BE2C (cell line): ENCODE data around the gene ULK4.
"Not testable (repeated sequence)": the region's sequence is repeated elsewhere in the genome, so short reads cannot be mapped to it uniquely, and the experiment has no call there.

Experiments
- DNase-seq: peaks from one replicate; pipeline ENCODE4 v3.0.0-alpha.2; 2020
- H3K27me3 ChIP-seq: fragments of 250-450 bp; sonication (Bioruptor Pico); 2 replicates; pipeline ENCODE4 v1.5.1; 2020; ENCODE audit warnings: mild to moderate bottlenecking
- H3K36me3 ChIP-seq: fragments of 250-450 bp; sonication (Bioruptor Pico); 2 replicates; pipeline ENCODE4 v1.5.1; 2020; ENCODE audit warnings: mild to moderate bottlenecking
- H3K4me1 ChIP-seq: fragments of 250-450 bp; sonication (Bioruptor Pico); 2 replicates; pipeline ENCODE4 v1.5.1; 2020
- H3K4me3 ChIP-seq: 2 replicates; pipeline ENCODE4 v1.5.1; 2011; ENCODE audit warnings: low read depth, low read length
- H3K9me3 ChIP-seq: fragments of 250-450 bp; sonication (Bioruptor Pico); 2 replicates; pipeline ENCODE4 v1.5.1; 2020
- TF ChIP-seq, protein P1 (sequence below): IDR thresholded peaks from 2 replicates; pipeline ENCODE4 v1.5.1; 2012; ENCODE audit warnings: mild to moderate bottlenecking, low read depth, low read length

Gene ULK4

DNA sequence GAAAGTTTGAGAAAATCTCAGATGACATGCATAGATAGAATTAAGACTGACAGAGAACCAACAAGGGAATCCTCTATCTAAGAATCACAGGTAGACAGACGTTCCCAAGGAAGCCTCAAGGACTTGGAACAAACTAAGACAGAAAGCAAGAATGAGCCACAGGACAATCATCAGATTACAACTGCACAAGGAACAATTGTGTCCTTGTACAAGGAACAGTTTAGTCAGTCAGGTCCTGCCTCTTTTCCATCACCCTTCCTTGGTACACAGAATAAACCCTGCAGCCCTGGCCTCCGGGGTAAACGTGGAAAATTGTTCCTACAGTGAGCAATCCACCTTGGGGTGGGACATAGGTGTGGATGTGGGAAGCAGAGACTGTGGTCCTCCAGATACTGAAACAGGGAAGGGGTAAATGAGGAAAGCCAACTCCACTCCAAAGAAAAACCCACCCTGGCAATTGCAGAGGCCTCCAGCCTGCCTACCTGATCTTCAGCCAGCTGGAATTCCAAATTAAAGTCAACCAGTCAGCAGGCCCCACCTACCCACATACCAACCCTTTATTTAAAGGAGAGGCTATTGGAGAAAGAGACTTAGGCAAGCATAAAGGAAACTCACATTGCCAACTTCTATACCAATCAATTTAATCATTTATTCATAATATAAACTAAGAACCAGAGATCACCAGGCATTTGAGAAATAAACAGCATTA, 73.4 kb downstream of the ULK4 start:
- Histone ChIP-seq H3K9me3 (no peaks in the 10 kb centered on the region), H3K4me1 (no peaks in the 10 kb centered on the region), H3K4me3 (no peak overlapping the region), H3K36me3 (no peaks in the 10 kb centered on the region), H3K27me3 (no peaks in the 10 kb centered on the region)
- DNase-seq, result no peak
- TF ChIP-seq, protein P1, sequence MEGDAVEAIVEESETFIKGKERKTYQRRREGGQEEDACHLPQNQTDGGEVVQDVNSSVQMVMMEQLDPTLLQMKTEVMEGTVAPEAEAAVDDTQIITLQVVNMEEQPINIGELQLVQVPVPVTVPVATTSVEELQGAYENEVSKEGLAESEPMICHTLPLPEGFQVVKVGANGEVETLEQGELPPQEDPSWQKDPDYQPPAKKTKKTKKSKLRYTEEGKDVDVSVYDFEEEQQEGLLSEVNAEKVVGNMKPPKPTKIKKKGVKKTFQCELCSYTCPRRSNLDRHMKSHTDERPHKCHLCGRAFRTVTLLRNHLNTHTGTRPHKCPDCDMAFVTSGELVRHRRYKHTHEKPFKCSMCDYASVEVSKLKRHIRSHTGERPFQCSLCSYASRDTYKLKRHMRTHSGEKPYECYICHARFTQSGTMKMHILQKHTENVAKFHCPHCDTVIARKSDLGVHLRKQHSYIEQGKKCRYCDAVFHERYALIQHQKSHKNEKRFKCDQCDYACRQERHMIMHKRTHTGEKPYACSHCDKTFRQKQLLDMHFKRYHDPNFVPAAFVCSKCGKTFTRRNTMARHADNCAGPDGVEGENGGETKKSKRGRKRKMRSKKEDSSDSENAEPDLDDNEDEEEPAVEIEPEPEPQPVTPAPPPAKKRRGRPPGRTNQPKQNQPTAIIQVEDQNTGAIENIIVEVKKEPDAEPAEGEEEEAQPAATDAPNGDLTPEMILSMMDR, result no peak

DNA sequence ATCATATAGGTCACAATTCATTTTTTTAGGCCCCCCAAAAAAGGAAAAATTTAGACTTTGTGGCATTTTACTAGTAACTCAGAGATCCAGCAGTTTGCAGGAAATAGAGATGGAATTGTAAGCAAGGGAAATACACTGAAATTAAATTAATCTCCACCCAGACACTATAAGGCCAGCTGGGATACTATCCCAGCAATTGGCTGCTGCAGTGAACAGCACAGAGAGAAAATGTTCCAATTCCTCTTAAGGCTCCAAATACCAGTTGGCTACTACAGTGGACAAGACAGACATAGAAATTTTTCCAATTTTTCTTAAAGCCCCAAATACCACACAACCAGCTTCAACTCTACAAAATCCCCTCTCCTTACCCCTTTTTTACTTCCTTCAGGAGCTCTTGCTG, 78.9 kb downstream of the ULK4 start:
- H3K4me3 ChIP-seq, result no peak overlapping the region
- H3K27me3 ChIP-seq, result no peaks in the 10 kb centered on the region
- H3K4me1 ChIP-seq, result no peaks in the 10 kb centered on the region
- no peaks in the 10 kb centered on the region for H3K36me3 ChIP-seq
- TF ChIP-seq, protein P1, result no peak
- no peaks in the 10 kb centered on the region for H3K9me3 ChIP-seq
- DNase-seq, result no peak

DNA sequence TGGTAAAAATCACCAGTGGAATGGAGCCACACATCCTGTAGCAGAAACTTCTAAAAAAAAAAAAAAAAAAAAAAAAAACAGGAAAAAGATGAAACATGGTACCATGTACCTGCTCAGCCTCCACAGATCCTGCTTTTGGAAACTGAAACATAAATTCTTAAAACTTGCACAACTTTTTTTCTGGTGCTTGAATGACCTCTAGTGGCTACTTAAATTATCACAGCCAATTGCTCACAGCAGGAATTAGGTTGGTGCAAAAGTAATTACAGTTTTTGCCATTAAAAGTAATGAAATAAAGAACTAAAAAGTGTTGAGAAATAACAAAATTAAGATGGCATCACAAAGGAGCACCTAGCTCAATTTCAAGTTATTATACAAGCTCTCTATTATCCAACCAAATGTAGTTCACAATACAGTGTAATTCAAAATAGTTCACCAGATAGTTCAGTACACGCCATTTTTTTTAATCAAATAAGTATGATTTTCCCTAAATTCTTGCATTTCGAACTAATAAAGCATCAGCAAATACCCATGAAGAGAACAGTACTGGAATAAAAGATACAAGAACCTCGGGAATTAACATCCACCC, 80.6 kb downstream of the ULK4 start:
- DNase-seq, result no peak
- Histone ChIP-seq H3K4me3 (no peak overlapping the region), H3K4me1 (no peaks in the 10 kb centered on the region), H3K27me3 (no peaks in the 10 kb centered on the region), H3K36me3 (no peaks in the 10 kb centered on the region), H3K9me3 (no peaks in the 10 kb centered on the region)
- TF ChIP-seq, protein P1, result peak; percentile 49

DNA sequence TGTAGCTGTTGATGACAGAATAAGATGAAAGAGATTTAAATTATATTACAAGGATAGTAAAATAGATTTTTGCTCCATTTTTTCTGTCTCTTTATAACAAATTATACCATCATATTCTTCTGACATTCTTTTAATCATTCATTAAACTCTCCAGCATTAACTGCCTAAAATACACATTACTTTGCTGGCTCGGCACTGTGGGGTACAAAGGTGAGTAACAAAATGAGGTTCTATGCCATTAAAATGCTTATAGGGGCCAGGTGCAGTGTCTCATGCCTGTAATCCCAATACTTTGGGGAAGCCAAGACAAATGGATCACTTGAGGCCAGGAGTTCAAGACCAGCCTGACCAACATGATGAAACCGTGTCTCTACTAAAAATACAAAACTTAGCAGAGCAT, 81.5 kb downstream of the ULK4 start:
- Histone ChIP-seq H3K4me1 (no peaks in the 10 kb centered on the region), H3K9me3 (no peaks in the 10 kb centered on the region), H3K4me3 (no peak overlapping the region), H3K36me3 (no peaks in the 10 kb centered on the region), H3K27me3 (no peaks in the 10 kb centered on the region)
- TF ChIP-seq, protein P1, result no peak
- DNase-seq, result no peak

DNA sequence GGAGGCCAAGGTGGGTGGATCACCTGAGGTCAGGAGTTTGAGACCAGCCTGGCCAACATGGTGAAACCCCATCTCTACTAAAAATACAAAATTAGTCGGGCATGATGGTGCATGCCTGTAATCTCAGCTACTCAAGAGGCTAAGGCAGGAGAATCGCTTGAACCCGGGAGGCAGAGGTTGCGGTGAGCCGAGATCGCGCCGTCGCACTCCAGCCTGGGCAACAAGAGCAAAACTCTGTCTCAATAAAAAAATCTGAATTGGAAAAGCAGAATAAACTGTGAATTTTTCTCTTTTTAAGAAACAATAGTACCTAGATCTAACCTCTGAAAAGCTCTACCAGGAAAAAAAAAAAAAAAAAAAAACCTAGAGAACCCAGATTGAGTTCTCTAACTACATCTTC, 84.2 kb downstream of the ULK4 start:
- not testable (repeated sequence) for H3K36me3 ChIP-seq, H3K27me3 ChIP-seq, H3K4me3 ChIP-seq, DNase-seq, H3K9me3 ChIP-seq, H3K4me1 ChIP-seq

DNA sequence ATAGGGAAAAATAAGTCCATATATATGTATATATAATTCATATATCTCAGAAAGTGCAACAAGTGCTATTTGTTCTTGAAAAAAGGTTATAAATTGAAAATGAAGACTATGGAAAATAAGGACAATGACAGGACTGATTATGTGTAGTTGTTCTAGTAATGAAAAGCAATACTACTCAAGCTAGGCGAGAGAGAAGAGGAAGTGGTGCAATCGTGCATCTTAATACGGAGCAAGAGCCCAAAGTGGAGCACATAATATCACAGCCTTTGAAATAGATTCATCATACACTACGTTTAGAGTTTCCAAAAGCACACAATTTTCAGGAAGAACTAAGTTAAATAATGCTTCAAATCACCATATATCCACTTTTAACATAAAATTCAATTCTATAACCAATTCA, 87.9 kb downstream of the ULK4 start:
- no peak for DNase-seq
- no peaks in the 10 kb centered on the region for H3K36me3 ChIP-seq
- H3K27me3 ChIP-seq, result no peaks in the 10 kb centered on the region
- H3K9me3 ChIP-seq, result no peaks in the 10 kb centered on the region
- H3K4me3 ChIP-seq, result no peak overlapping the region
- H3K4me1 ChIP-seq, result no peaks in the 10 kb centered on the region
- TF ChIP-seq, protein P1, result no peak
